Sigmoid colon (tissue), 4 donors: Measurements from ENCODE around the gene TAF13.

ENCODE experiments used
- EP300 ChIP-seq, 4 donors: sonication (generic); formaldehyde crosslinking; IDR thresholded peaks; one replicate each; pipeline ENCODE4 v1.6.1; 2017; ENCODE audit warnings: antibody characterized with exemption in 4 of 4
- POLR2A ChIP-seq, 2 donors: fragments of 450-650 bp; IDR thresholded peaks; one replicate each; pipeline ENCODE4 v1.6.1; 2016; ENCODE audit warnings: antibody characterized with exemption in 2 of 2, mild to moderate bottlenecking in 2 of 2, moderate library complexity in 2 of 2
- TF ChIP-seq, protein P1 (sequence below), 4 experiments: fragments of 450-650 bp in 3 of 4; fragments of 200-600 bp in 1 of 4; IDR thresholded peaks; one replicate each; pipeline ENCODE4 v1.5.1; 2016 to 2019; ENCODE audit warnings: antibody characterized with exemption in 4 of 4, mild to moderate bottlenecking in 3 of 4, moderate library complexity in 2 of 4

DNA sequence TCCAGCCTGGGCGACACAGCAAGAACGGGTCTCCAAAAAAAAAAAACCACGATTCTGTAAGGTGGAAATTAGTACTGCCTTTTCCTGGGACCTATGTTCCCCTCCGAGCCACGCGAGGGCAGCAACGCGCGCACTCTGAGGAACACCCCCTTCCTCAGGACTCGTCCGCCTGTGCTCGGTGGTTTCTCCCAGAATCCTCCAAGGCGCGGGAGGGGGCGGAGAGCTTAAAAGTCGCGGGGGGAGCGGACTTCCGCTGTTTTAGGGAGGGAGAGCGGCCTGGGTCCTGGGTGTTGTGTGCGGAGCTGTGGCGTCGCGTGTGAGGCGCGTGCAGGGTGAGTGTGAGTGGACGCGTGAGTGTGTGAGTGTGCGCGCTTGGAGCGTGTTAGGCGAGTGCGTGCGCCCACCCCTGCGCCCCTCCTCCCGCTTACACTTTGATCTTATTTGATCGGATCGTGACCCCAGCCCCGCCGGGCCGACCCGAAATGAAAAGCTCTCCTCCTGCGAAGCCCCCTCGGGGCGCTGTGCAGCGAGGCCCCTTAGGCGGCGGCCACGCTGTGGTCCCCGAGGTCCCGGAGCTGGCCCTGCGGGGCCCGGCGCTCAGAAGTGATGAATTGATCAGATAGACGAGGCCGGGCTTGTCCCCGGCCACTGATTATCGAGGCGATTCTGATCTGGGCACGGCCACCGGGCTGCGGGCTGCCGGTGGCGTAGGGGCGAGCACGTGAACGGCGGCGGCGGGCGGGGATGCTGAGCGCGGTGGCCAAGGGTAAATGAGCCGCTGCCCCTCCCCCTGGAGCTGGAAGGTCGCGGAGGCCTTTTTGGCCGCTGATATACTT is 24.4 kb upstream of the TAF13 start:
- TF ChIP-seq, protein P1, sequence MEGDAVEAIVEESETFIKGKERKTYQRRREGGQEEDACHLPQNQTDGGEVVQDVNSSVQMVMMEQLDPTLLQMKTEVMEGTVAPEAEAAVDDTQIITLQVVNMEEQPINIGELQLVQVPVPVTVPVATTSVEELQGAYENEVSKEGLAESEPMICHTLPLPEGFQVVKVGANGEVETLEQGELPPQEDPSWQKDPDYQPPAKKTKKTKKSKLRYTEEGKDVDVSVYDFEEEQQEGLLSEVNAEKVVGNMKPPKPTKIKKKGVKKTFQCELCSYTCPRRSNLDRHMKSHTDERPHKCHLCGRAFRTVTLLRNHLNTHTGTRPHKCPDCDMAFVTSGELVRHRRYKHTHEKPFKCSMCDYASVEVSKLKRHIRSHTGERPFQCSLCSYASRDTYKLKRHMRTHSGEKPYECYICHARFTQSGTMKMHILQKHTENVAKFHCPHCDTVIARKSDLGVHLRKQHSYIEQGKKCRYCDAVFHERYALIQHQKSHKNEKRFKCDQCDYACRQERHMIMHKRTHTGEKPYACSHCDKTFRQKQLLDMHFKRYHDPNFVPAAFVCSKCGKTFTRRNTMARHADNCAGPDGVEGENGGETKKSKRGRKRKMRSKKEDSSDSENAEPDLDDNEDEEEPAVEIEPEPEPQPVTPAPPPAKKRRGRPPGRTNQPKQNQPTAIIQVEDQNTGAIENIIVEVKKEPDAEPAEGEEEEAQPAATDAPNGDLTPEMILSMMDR (IDR thresholded peaks at IDR 0.05) = peak; percentile 73 to 88 (median 78)
- peak in 1 of 4 donors; percentile 68 for TF ChIP-seq EP300 (IDR thresholded peaks at IDR 0.05)
- peak; percentile 97 to 98 for TF ChIP-seq POLR2A (IDR thresholded peaks at IDR 0.05)
